GM10248 (cell line): ENCODE data around the gene ZNF831.

Source experiments
- CTCF ChIA-PET: fragments of 300-600 bp; sonication (Branson Sonifier 250); formaldehyde crosslinking; extraction: SDS; loops from one replicate; lab custom pipeline; 2021; ENCODE audit warnings: antibody characterized with exemption; lab: Yijun Ruan, JAX
- POLR2A ChIA-PET: fragments of 350-650 bp; sonication (Branson Sonifier 250); formaldehyde crosslinking; extraction: SDS; loops from one replicate; lab custom pipeline; 2020; ENCODE audit warnings: antibody characterized with exemption; lab: Yijun Ruan, JAX
- DNase-seq: peaks from one replicate; pipeline ENCODE4 v3.0.0; 2012; ENCODE audit errors: extremely low spot score
- TF ChIP-seq, protein P1 (sequence below): IDR thresholded peaks from 2 replicates; pipeline ENCODE4 v1.5.1; 2012; ENCODE audit warnings: mild to moderate bottlenecking, low read depth; ENCODE audit errors: extremely low read depth, missing control alignments, control extremely low read depth

ZNF831 gene

DNA sequence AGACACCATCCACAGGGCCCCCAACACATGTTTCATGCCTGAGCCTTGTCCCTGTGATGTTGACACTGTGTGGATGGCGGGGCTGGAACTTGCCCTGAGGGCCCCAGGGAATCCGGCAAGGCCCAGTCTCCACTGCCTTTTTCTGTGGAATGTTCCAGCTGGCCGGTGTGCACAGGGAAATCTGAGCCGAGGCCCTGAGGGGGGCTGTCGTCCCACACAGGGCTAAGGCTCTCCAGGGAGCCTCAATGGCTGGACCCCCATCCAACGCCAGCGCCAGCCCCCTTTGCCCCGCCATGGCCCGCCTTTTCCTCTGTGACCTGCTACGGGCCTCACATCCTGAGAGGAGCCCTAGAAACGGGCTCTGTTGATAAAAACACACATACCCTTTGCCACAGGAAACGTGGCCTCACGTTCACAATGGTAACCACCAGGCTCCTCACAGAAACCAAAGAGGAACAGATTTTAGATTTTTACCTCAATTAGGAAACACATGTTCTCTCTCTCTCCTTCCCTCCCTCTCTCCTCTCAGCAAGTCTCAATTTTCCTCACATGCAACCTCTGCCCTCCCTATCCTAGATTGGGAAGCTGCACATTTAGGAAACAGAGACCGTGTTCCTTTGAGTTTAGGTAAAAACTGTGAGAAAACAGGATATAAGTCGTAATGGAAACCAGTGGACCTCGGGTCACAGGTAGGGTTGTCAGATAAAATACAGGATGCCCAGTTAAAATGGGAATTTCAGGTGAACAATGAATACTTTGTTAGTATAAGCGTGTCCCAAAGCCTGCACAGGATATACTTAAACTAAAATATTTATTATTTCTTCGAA lies 13.7 kb upstream of the ZNF831 start:
- DNase-seq: peak; percentile 39
- ChIA-PET POLR2A (no interaction called here), CTCF (no interaction called here)
- TF ChIP-seq, protein P1, sequence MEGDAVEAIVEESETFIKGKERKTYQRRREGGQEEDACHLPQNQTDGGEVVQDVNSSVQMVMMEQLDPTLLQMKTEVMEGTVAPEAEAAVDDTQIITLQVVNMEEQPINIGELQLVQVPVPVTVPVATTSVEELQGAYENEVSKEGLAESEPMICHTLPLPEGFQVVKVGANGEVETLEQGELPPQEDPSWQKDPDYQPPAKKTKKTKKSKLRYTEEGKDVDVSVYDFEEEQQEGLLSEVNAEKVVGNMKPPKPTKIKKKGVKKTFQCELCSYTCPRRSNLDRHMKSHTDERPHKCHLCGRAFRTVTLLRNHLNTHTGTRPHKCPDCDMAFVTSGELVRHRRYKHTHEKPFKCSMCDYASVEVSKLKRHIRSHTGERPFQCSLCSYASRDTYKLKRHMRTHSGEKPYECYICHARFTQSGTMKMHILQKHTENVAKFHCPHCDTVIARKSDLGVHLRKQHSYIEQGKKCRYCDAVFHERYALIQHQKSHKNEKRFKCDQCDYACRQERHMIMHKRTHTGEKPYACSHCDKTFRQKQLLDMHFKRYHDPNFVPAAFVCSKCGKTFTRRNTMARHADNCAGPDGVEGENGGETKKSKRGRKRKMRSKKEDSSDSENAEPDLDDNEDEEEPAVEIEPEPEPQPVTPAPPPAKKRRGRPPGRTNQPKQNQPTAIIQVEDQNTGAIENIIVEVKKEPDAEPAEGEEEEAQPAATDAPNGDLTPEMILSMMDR: no peak

DNA sequence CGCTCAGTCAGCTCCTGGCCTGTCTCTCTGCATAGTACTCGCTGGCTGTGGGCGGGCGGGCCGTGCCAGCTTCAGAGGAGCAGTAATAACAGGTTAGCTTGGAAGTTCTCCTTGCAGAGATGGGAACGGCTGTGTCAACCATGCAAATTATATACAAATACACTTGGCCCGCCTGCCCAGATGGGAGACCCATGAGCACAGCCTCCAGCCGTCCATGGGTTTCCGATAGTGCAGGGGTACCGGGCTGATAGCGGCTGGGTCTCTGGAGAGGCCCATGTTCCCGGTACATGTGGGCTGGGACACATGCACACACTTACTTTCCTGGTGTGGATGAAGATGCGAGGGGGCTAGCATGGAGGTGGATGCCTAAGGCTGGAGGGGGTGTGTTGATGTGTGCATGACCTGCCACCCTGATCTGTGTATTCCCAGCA lies 12.8 kb upstream of the ZNF831 start:
- POLR2A ChIA-PET: no interaction called here

DNA sequence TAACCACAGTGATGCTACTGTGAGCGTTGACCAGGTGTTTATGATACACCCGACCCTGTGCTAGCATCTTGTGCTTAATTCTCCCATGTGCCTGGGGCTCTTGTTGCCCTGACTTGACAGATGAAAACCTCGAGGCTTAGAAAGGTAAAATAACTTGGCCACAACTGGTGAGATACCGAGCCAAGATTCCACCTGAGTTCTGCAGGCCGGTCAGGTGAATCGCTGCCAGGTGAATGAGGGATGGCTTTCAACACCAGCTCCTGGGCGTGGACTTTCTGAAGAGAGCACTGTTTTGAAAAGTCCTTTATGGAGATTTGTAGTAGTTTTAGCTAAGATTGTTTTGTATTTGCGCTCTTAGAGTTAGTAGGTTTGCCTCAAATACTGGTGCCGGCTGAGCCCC lies 12.2 kb upstream of the ZNF831 start:
- no peak for DNase-seq
- CTCF ChIA-PET: interaction anchor here (1.5 to 1.6 kb wide), 2 partner anchors 14 to 63 kb away, joined by 4 to 6 read pairs; no protein-coding TSS in a partner anchor
- POLR2A ChIA-PET: no interaction called here
- TF ChIP-seq, protein P1: no peak

More for the DNA sequence above, 12.8 kb upstream of the ZNF831 start:
- TF ChIP-seq, protein P1: no peak
- DNase-seq: no peak
- CTCF ChIA-PET: no interaction called here

DNA sequence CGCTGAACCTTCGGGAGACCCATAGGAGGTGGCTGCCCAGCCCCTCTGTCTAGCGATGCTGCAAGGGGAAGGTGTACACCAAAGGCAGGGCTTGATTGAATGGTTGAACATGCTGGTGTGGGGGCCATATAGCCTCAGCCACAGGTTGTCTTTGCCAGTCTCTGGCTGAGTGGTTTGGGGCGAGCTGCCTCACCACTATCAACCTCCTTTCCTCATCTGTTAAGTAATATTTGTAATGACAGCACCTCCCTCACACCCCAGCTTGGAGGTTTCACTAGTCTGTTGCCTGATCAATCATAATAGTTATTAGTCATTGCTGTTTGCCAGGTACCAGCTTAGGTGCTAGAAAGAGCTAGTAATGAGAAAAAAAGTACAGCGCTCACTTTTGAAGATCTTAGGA lies 11.8 kb upstream of the ZNF831 start:
- TF ChIP-seq, protein P1: no peak
- POLR2A ChIA-PET: interaction anchor here (0.8 kb wide), 1 partner anchor 120 kb away, joined by 3 read pairs; the partner anchor contains the start of gene ATP5F1E
- CTCF ChIA-PET: interaction anchor here (1.0 to 1.6 kb wide), 4 partner anchors 10 to 70 kb away, joined by 3 to 6 read pairs (median 4); no protein-coding TSS in a partner anchor
- DNase-seq: no peak

DNA sequence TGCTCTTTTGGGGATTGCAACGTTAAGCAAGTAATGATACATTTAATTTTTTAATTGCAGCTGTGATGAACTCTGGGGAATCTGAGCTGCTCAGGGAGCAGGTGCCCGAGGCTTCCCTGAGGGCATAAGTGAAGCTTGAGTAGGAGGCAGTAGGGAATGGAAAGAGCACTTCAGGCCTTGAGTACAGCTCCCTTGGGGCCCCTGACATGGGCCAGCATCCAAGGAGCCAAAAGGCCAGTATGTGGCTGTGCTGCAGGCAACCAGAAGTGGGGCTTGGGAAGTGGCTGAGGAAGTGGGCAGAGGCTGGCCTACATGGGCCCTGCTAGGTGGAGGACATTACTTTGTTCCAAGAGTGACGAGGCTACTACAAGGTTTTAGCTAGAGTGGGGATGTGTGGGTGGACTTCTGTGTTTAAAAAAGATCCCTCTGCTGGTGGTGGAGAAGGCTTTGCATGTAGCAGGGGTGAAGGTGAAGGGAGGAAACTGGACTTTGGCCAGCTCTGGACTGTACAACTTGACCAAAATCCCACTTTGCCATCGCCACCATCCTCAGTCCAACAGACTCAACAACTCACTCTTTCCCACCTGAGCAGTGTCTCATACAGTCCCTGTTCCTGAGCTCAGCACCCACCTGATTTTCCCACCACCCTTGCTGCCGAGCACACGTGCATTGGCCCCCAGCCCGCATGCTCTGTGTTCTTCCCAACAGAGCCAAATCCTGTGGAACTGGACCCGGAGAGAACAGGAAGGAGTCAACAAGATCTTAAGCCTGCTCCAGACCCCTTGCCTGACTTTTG lies 10.9 kb upstream of the ZNF831 start:
- no peak for DNase-seq
- POLR2A ChIA-PET: interaction anchor here (0.5 to 0.8 kb wide), 2 partner anchors 42 to 121 kb away, joined by 3 to 4 read pairs; partner anchors contain the start of gene ATP5F1E
- TF ChIP-seq, protein P1: no peak
- CTCF ChIA-PET: interaction anchor here (1.0 to 1.6 kb wide), 5 partner anchors 10 to 69 kb away, joined by 3 to 6 read pairs (median 4); no protein-coding TSS in a partner anchor

DNA sequence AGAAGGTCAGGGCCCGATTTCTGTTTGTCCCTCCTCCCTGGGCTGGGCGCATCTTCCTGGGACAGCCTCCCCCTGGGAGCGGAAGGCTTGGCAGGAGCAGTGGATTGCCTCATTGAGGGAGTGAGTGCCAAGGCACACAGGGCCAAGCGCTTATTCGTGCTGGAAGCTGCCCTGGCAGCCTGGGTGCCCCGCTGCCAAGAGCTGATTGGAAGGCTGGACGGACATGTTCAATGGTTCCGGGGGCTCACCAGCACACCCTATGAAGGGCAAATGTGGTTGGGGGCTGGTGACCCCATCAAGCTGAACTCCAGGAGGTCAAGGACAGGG lies 10.3 kb upstream of the ZNF831 start:
- TF ChIP-seq, protein P1: no peak
- ChIA-PET POLR2A (no interaction called here), CTCF (interaction anchor here (1.2 kb wide), 1 partner anchor 65 kb away, joined by 3 read pairs; no protein-coding TSS in a partner anchor)
- no peak for DNase-seq
